ENCODE results near the gene SMLR1. TPM values are rescaled to one million over a fixed set of nuclear protein-coding genes. Genes with fewer than 3 reads are reported as not detected.
A peak's percentile ranks its signal among the peaks of the same experiment; 100 is the strongest.

SMLR1 gene
- total RNA-seq, 1 experiment from 2014 or later: not detected

- DNase-seq (ENCODE audit: low spot score): no peak
Observed at GRCh38 chr6:130824978-130825694, 2.1 kb upstream of the SMLR1 start.

GRCh38 chr6:130825772-130826441 lies 1.3 kb upstream of the SMLR1 start:
- no peak for DNase-seq (ENCODE audit: low spot score)

- DNase-seq (ENCODE audit: low spot score): no peak
Observed at GRCh38 chr6:130826442-130827246, 562 bp upstream of the SMLR1 start.

DNA sequence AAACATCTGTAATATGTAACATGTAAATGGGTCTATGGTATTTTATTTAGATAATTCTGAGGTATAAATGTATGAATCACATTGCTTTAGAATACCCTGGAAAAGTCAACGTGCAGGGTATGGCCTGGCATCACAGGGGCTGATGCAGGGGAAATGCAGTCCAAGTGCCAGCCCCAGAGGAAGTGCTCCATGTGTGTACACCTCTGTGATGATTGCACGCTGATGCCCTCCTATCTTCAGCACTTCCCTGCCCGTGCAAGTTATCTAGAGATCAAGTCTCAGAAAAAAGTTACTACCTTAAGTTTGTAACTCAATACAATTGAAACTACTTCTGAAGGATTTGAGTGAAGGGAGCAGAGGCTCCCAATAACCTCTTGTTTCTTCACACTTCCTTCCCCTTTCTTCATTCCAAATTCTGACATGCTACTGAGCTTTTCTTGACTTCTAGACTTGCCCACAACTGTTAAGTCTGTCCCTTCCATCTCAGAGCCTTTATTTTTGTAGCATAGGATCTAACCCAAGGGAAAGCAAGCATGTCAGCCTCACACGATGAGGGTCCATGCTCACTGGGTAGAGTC lies 2.2 kb downstream of the SMLR1 start:
- DNase-seq (ENCODE audit: low spot score): no peak

DNA sequence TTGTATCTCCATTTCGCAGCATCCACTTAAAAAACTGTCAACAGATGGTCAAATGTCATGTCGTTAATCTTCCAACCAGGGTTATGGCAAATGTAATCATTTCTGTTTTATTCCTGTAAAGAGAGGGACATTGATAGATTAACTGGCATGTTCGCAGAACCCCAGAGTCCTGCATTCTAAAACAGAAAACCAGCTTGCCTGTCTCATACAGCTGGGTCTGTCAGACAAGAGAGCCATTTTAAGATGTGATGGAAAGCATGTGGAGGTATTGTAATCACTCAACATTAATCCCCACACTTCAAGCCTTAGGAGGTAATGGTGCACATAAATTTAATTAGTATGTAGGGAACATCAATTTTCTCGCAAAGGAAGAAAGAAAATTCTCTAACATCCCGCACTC lies 4.4 kb downstream of the SMLR1 start:
- no peak for DNase-seq (ENCODE audit: low spot score)

DNA sequence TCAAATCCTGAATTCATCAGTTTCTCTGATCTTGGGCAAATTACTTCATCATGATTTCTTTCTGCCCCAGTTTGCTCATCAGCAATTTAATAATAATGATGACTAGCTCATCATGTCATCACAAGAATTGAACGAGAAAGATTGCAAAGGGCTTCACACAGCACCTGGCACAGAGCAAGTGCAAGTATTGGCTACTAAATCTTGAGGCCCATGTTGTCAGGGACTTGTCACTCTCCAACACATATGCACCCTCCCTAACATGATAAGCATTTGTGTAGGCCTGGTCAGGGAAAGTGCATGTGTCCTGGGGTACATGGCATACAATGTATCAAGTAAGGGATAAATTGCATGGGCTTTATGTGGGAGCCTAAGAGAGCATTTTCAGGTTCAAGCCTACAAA lies 6.4 kb downstream of the SMLR1 start:
- DNase-seq (ENCODE audit: low spot score): no peak

DNA sequence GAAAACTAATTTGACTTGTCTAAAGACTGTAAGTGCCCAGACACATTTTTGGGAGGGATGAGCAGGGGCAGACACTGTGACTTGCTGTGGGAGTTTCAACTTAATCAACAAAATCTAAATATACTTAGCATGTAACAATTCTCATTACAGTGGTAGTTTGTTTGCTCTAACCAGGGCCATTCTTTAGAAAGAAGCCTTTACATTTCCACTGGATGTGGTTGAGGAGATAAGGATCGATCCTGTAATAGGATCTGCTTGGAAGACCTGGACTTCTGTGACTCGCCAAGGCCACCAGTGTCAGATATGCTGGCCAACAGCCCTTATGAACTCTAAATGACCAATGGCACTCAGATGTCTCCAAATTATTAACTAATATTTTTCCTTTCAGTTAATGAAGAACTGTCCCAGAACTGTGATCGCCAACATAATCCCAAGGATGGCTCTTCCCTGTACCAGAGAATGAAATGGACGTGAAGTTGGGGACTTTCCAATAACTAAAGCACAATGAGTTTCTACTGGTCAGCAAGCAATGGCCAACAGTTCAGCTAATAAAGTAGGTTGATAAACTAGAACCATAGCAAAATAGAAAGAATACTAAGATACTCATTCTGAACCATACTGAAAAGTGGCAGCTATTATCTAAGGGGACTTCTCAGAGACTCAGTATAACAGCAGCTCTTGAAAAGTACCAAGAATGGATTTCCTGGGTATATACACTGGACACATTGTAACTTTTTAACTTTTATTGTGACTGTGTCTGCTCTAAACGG lies 7.5 kb downstream of the SMLR1 start:
- no peak for DNase-seq (ENCODE audit: low spot score)

- no peak for DNase-seq (ENCODE audit: low spot score)
Observed at GRCh38 chr6:130836055-130836640, 8.9 kb downstream of the SMLR1 start.

- DNase-seq (ENCODE audit: low spot score): no peak
Observed at GRCh38 chr6:130837067-130837466, 9.9 kb downstream of the SMLR1 start.

DNA sequence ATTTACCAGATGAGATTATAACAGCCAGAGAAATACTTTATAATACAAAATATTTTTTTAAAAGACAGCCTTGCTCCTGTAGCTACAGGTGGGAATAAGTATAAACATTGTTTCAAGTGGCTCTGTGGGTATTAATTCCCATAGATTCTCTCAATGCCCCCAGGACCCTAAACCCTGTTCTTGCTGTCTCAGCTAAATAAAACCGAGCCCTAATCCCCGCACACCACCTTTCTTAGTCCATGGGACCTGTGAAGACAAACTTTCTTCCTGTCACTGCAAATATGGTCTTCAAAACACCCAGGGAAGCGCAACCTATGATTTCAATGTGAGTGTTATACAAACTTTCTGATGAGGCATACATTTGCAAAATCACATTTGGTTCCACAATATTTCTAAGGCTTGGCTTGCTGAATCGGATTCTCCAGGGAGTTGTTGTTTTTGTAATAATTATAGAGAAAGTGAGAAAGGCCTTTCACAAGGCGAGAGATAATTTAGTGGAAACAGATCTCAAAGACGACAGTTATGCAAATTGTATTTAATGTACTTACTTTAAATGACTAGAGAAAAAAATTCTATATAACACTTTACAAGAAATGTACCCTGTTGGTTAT lies 11.1 kb downstream of the SMLR1 start:
- DNase-seq (ENCODE audit: low spot score): no peak

- DNase-seq (ENCODE audit: low spot score): no peak
Observed at GRCh38 chr6:130838951-130839350, 11.7 kb downstream of the SMLR1 start.

- DNase-seq (ENCODE audit: low spot score): no peak
Observed at GRCh38 chr6:130839379-130839778, 12.2 kb downstream of the SMLR1 start.

DNA sequence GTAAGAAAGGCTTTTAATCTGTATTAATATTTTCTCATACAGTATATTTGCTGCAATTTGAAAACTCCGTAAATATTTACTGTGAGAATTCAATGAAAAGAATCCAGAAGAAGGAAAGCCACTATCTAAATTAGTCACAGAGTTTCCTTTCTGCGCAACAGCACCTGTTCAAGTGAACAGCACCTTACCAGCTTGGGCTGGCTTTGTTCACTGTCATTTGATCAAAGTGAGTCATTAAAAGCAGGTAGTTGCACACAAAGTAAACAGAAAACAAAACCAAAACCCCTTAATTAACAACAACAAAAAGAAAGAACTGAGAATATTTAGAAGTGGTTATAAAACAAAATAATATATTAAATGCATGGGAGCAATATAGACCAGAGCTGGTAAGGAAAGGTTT lies 12.8 kb downstream of the SMLR1 start:
- no peak for DNase-seq (ENCODE audit: low spot score)

GRCh38 chr6:130841128-130841728 lies 14.0 kb downstream of the SMLR1 start:
- peak; percentile 26 for DNase-seq (ENCODE audit: low spot score)

DNA sequence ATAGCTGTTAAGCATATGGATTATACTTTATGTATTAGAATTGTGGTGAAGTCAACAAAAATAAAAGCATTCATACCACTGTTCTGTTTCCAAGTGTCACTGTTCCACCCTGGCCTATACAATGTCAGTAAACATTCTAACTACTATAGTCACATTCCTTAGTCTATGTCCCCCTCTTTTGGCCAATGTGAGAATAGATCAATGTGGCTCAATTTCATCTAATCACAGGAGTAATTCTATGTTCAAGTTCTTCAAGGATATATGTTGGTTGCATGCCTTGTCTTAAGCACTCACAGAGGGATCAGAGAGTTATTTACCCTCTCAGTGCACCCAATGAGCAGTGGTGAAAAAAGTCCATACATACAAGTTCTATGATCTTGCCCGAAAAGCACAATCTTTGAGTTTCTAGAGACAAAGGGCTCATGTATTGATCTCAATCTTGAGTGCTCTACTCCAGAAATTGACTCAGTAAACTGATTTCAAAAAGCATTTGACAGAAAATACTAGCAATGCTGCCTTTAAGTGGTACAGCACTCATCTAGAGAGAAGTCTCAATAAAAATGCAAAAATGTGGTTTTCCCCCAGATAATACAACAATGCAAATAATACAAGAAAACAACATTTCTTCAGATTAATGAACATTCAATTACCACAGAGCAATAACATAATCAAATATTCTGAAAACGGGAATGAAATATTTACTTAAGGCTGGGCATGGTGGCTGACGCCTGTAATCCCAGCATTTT lies 16.5 kb downstream of the SMLR1 start:
- peak; percentile 30 for DNase-seq (ENCODE audit: low spot score)

DNA sequence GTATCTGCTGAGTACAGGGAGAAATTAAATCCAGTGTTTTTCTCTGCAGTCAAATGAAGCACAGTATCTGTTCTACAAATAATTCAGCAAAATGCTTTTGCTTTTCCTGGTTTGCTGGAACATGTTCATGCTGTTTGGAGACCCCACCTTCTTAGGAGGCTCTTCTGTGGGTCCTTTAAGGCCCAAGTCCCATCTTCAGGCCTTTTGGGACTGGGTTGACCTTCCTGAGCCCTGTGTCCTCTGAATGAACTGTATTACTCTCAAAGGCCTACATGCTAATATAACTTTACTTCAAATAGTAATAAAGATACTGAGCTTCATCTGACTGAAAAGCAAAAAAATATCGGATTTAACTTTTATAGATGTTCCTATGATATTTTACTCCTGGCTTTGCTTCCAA lies 19.3 kb downstream of the SMLR1 start:
- no peak for DNase-seq (ENCODE audit: low spot score)

GRCh38 chr6:130847001-130847910 lies 20.1 kb downstream of the SMLR1 start:
- DNase-seq (ENCODE audit: low spot score): no peak

GRCh38 chr6:130848945-130849344 lies 21.7 kb downstream of the SMLR1 start:
- DNase-seq (ENCODE audit: low spot score): peak; percentile 22

DNA sequence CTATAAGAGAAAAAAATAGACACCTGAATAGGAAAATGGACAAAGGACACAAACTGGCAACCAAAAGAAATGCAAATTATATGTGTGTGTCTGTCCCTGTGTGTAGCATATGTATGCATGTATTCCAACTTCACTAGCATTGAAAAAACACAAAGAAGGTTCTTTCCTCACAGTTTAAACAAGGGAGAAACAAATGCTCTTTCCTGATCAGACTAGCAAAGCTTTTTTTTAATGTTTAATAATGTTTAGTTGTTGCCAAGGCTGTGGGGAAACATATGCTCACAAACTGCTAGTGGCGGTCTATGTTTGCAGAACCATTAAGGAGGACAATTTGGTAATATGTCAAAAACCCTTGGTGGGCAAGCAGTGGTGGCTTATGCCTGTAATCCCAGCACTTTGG lies 22.4 kb downstream of the SMLR1 start:
- DNase-seq (ENCODE audit: low spot score): no peak
